SK-N-SH treated with all-trans-retinoic acid at 6 μM for 48 hours (cell line): ENCODE data around the gene FHIT.

Experiments used
- ATAC-seq: fragments of 200-7000 bp; cut with Tn5 transposase; 3 replicates; pipeline ENCODE4 v1.9.1; 2020; ENCODE audit warnings: mild to moderate bottlenecking, moderate library complexity
- ARNTL ChIP-seq: fragments of 450-650 bp; formaldehyde crosslinking; IDR thresholded peaks from 2 replicates; pipeline ENCODE4 v1.5.0; 2020; ENCODE audit warnings: low read depth, mild to moderate bottlenecking, moderate library complexity, borderline replicate concordance
- BACH2 ChIP-seq: fragments of 250-450 bp; sonication (Bioruptor Pico); IDR thresholded peaks from 2 replicates; pipeline ENCODE4 v1.9.0; 2021; ENCODE audit warnings: mild to moderate bottlenecking, borderline replicate concordance
- ESRRG ChIP-seq: fragments of 250-450 bp; sonication (Bioruptor Pico); IDR thresholded peaks from 2 replicates; pipeline ENCODE4 v1.6.1; 2021; ENCODE audit warnings: mild to moderate bottlenecking
- GLIS3 ChIP-seq: fragments of 250-450 bp; sonication (Bioruptor Pico); IDR thresholded peaks from 2 replicates; pipeline ENCODE4 v1.5.0; 2020; ENCODE audit warnings: mild to moderate bottlenecking, moderate library complexity
- ISL1 ChIP-seq: fragments of 250-450 bp; sonication (Bioruptor Pico); IDR thresholded peaks from 2 replicates; pipeline ENCODE4 v2.1.2; 2022; ENCODE audit warnings: mild to moderate bottlenecking, moderate library complexity
- OSR1 ChIP-seq: fragments of 250-450 bp; sonication (Bioruptor Pico); IDR thresholded peaks from 2 replicates; pipeline ENCODE4 v1.8.0; 2022; ENCODE audit warnings: moderate library complexity, mild to moderate bottlenecking, inconsistent platforms
- PPARA ChIP-seq: fragments of 250-450 bp; sonication (Bioruptor Pico); IDR thresholded peaks from 2 replicates; pipeline ENCODE4 v1.5.0; 2020; ENCODE audit warnings: mild to moderate bottlenecking, borderline replicate concordance
- RARB ChIP-seq: fragments of 250-450 bp; sonication (Bioruptor Pico); IDR thresholded peaks from 2 replicates; pipeline ENCODE4 v1.8.0; 2021; ENCODE audit warnings: mild to moderate bottlenecking, moderate library complexity
- SNAI2 ChIP-seq: fragments of 250-450 bp; sonication (Bioruptor Pico); IDR thresholded peaks from 2 replicates; pipeline ENCODE4 v1.5.0; 2020; ENCODE audit warnings: mild to moderate bottlenecking, moderate library complexity
- TCF4 ChIP-seq: fragments of 250-450 bp; sonication (Bioruptor Pico); IDR thresholded peaks from 2 replicates; pipeline ENCODE4 v1.8.0; 2021; ENCODE audit warnings: mild to moderate bottlenecking, moderate library complexity, borderline replicate concordance
- TOX ChIP-seq: fragments of 250-450 bp; sonication (Bioruptor Pico); IDR thresholded peaks from 2 replicates; pipeline ENCODE4 v1.8.0; 2021; ENCODE audit warnings: mild to moderate bottlenecking, moderate library complexity, borderline replicate concordance
- TSHZ2 ChIP-seq: fragments of 250-450 bp; sonication (Bioruptor Pico); IDR thresholded peaks from 2 replicates; pipeline ENCODE4 v1.5.0; 2020; ENCODE audit warnings: mild to moderate bottlenecking, moderate library complexity
- ZC3H10 ChIP-seq: fragments of 250-450 bp; sonication (Bioruptor Pico); IDR thresholded peaks from 2 replicates; pipeline ENCODE4 v1.5.1; 2021; ENCODE audit warnings: mild to moderate bottlenecking, moderate library complexity
- ZFP30 ChIP-seq: fragments of 450-650 bp; formaldehyde crosslinking; IDR thresholded peaks from 2 replicates; pipeline ENCODE4 v1.5.0; 2022; ENCODE audit warnings: mild to moderate bottlenecking, moderate library complexity
- ZNF565 ChIP-seq: fragments of 450-650 bp; formaldehyde crosslinking; conservative IDR thresholded peaks from 2 replicates; pipeline ENCODE4 v1.5.0; 2020; ENCODE audit warnings: low read depth, mild to moderate bottlenecking, moderate library complexity
- ZNF70 ChIP-seq: fragments of 450-650 bp; formaldehyde crosslinking; IDR thresholded peaks from 2 replicates; pipeline ENCODE4 v1.5.0; 2020; ENCODE audit warnings: mild to moderate bottlenecking, moderate library complexity
- ZNF8 ChIP-seq: fragments of 450-650 bp; formaldehyde crosslinking; IDR thresholded peaks from 2 replicates; pipeline ENCODE4 v1.5.0; 2020; ENCODE audit warnings: mild to moderate bottlenecking, moderate library complexity
- TF ChIP-seq, protein P1 (sequence below): fragments of 250-450 bp; sonication (Bioruptor Pico); IDR thresholded peaks from 2 replicates; pipeline ENCODE4 v1.5.1; 2020; ENCODE audit warnings: low read depth, mild to moderate bottlenecking, moderate library complexity
- TF ChIP-seq, protein P2 (sequence below): fragments of 250-450 bp; sonication (Bioruptor Pico); IDR thresholded peaks from 2 replicates; pipeline ENCODE4 v1.8.0; 2020; ENCODE audit warnings: mild to moderate bottlenecking, moderate library complexity, borderline replicate concordance
- TF ChIP-seq, protein P3 (sequence below): fragments of 250-450 bp; sonication (Bioruptor Pico); IDR thresholded peaks from 2 replicates; pipeline ENCODE4 v1.5.1; 2021; ENCODE audit warnings: mild to moderate bottlenecking, moderate library complexity
- TF ChIP-seq, protein P4 (sequence below): fragments of 250-450 bp; sonication (Bioruptor Pico); IDR thresholded peaks from 2 replicates; pipeline ENCODE4 v1.8.0; 2021; ENCODE audit warnings: low read depth, mild to moderate bottlenecking, moderate library complexity, borderline replicate concordance

The FHIT gene

GRCh38 chr3:61114316-61114953 lies 136.8 kb downstream of the FHIT start:
- ATAC-seq: no peak
- no peak for TF ChIP-seq TCF4 (CRISPR knock-in tag)
- TF ChIP-seq ZNF70 (CRISPR knock-in tag): no peak
- no peak for TF ChIP-seq ZNF8 (CRISPR knock-in tag)
- no peak for TF ChIP-seq ZC3H10 (CRISPR knock-in tag)
- TF ChIP-seq, protein P1, sequence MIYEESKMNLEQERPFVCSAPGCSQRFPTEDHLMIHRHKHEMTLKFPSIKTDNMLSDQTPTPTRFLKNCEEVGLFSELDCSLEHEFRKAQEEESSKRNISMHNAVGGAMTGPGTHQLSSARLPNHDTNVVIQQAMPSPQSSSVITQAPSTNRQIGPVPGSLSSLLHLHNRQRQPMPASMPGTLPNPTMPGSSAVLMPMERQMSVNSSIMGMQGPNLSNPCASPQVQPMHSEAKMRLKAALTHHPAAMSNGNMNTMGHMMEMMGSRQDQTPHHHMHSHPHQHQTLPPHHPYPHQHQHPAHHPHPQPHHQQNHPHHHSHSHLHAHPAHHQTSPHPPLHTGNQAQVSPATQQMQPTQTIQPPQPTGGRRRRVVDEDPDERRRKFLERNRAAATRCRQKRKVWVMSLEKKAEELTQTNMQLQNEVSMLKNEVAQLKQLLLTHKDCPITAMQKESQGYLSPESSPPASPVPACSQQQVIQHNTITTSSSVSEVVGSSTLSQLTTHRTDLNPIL (CRISPR knock-in tag): no peak
- no peak for TF ChIP-seq ISL1 (CRISPR knock-in tag)
- no peak for TF ChIP-seq ZFP30
- TF ChIP-seq TOX (CRISPR knock-in tag): no peak

- TF ChIP-seq OSR1 (CRISPR knock-in tag): no peak
- no peak for TF ChIP-seq RARB
- no peak for TF ChIP-seq SNAI2
- no peak for TF ChIP-seq PPARA (CRISPR knock-in tag)
- TF ChIP-seq, protein P1 (CRISPR knock-in tag): no peak
- no peak for TF ChIP-seq BACH2
- no peak for TF ChIP-seq TCF4 (CRISPR knock-in tag)
- TF ChIP-seq, protein P2, sequence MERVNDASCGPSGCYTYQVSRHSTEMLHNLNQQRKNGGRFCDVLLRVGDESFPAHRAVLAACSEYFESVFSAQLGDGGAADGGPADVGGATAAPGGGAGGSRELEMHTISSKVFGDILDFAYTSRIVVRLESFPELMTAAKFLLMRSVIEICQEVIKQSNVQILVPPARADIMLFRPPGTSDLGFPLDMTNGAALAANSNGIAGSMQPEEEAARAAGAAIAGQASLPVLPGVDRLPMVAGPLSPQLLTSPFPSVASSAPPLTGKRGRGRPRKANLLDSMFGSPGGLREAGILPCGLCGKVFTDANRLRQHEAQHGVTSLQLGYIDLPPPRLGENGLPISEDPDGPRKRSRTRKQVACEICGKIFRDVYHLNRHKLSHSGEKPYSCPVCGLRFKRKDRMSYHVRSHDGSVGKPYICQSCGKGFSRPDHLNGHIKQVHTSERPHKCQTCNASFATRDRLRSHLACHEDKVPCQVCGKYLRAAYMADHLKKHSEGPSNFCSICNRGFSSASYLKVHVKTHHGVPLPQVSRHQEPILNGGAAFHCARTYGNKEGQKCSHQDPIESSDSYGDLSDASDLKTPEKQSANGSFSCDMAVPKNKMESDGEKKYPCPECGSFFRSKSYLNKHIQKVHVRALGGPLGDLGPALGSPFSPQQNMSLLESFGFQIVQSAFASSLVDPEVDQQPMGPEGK: no peak
- no peak for TF ChIP-seq TSHZ2 (CRISPR knock-in tag)
- TF ChIP-seq ZFP30: no peak
- TF ChIP-seq, protein P3, sequence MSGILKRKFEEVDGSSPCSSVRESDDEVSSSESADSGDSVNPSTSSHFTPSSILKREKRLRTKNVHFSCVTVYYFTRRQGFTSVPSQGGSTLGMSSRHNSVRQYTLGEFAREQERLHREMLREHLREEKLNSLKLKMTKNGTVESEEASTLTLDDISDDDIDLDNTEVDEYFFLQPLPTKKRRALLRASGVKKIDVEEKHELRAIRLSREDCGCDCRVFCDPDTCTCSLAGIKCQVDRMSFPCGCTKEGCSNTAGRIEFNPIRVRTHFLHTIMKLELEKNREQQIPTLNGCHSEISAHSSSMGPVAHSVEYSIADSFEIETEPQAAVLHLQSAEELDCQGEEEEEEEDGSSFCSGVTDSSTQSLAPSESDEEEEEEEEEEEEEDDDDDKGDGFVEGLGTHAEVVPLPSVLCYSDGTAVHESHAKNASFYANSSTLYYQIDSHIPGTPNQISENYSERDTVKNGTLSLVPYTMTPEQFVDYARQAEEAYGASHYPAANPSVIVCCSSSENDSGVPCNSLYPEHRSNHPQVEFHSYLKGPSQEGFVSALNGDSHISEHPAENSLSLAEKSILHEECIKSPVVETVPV (CRISPR knock-in tag): no peak
- TF ChIP-seq ZNF565: no peak
- no peak for TF ChIP-seq ESRRG
- TF ChIP-seq TOX (CRISPR knock-in tag): no peak
- no peak for TF ChIP-seq ARNTL (CRISPR knock-in tag)
- TF ChIP-seq, protein P4, sequence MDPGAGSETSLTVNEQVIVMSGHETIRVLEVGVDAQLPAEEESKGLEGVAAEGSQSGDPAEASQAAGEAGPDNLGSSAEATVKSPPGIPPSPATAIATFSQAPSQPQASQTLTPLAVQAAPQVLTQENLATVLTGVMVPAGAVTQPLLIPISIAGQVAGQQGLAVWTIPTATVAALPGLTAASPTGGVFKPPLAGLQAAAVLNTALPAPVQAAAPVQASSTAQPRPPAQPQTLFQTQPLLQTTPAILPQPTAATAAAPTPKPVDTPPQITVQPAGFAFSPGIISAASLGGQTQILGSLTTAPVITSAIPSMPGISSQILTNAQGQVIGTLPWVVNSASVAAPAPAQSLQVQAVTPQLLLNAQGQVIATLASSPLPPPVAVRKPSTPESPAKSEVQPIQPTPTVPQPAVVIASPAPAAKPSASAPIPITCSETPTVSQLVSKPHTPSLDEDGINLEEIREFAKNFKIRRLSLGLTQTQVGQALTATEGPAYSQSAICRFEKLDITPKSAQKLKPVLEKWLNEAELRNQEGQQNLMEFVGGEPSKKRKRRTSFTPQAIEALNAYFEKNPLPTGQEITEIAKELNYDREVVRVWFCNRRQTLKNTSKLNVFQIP (CRISPR knock-in tag): no peak
- TF ChIP-seq GLIS3: no peak
- TF ChIP-seq ISL1 (CRISPR knock-in tag): no peak
- TF ChIP-seq, all 23 proteins: peak for 0
- ATAC-seq: no peak
These were observed 139.4 kb downstream of the FHIT start for GRCh38 chr3:61111825-61112224.
